HEK293 (cell line): ENCODE measurements around the gene SLC7A11.

Source experiments
- CTCF ChIA-PET: fragments of 350-600 bp; formaldehyde crosslinking; extraction: SDS; loops from one replicate; lab custom pipeline; 2021; ENCODE audit warnings: antibody characterized with exemption; lab: Yijun Ruan, JAX
- POLR2A ChIA-PET: fragments of 300-600 bp; formaldehyde crosslinking; extraction: SDS; loops from one replicate; lab custom pipeline; 2020; ENCODE audit warnings: antibody characterized with exemption, inconsistent platforms; lab: Yijun Ruan, JAX
- H3K27ac ChIP-seq: fragments of 200-500 bp; sonication (Bioruptor generic); 2 replicates; pipeline ENCODE4 v1.5.1; 2014; ENCODE audit warnings: low read depth, low read length, control low read depth, inconsistent platforms; ENCODE audit errors: extremely low read depth
- H3K36me3 ChIP-seq, 2 experiments: fragments of 200-500 bp in 1 of 2; sonication (Bioruptor generic) in 1 of 2; 1 replicate in 1 of 2; 2 replicates in 1 of 2; pipeline ENCODE4 v1.5.1; 2014 to 2017; ENCODE audit warnings: inconsistent platforms in 2 of 2, low read length in 2 of 2; ENCODE audit not compliant: control insufficient read depth in 2 of 2, insufficient read depth in 1 of 2
- H3K4me1 ChIP-seq: fragments of 200-500 bp; sonication (Bioruptor generic); 2 replicates; pipeline ENCODE4 v1.5.1; 2014; ENCODE audit warnings: mild to moderate bottlenecking, low read length, inconsistent platforms; ENCODE audit not compliant: control insufficient read depth, insufficient read depth
- H3K4me3 ChIP-seq: 2 replicates; pipeline ENCODE4 v1.5.1; 2011; ENCODE audit warnings: low read depth, mild to moderate bottlenecking, control low read depth, low read length, moderate library complexity
- H3K9me3 ChIP-seq: fragments of 200-500 bp; sonication (Bioruptor generic); 2 replicates; pipeline ENCODE4 v1.5.1; 2014; ENCODE audit warnings: low read depth, low read length, inconsistent platforms; ENCODE audit not compliant: control insufficient read depth, insufficient read depth
- INSM2 ChIP-seq: fragments of 450-650 bp; formaldehyde crosslinking; IDR thresholded peaks from 2 replicates; pipeline ENCODE4 v1.5.1; 2016; ENCODE audit warnings: missing biosample characterization, missing genetic modification characterization
- MYNN ChIP-seq: fragments of 450-650 bp; formaldehyde crosslinking; IDR thresholded peaks from 2 replicates; pipeline ENCODE4 v1.5.1; 2016; ENCODE audit warnings: missing biosample characterization, missing genetic modification characterization, borderline replicate concordance
- PATZ1 ChIP-seq: fragments of 450-650 bp; formaldehyde crosslinking; IDR thresholded peaks from 2 replicates; pipeline ENCODE4 v1.5.1; 2016; ENCODE audit warnings: missing biosample characterization, missing genetic modification characterization
- SETDB1 ChIP-seq: IDR thresholded peaks from one replicate; pipeline ENCODE4 v1.6.1; 2017; ENCODE audit warnings: mild to moderate bottlenecking, low read length, moderate library complexity, mixed read lengths; ENCODE audit not compliant: insufficient read length
- ZBTB26 ChIP-seq: fragments of 450-650 bp; formaldehyde crosslinking; optimal IDR thresholded peaks from 2 replicates; pipeline ENCODE3; 2016; ENCODE audit warnings: missing biosample characterization, mild to moderate bottlenecking, missing genetic modification characterization
- ZNF16 ChIP-seq: fragments of 450-650 bp; formaldehyde crosslinking; IDR thresholded peaks from 2 replicates; pipeline ENCODE4 v1.5.1; 2016; ENCODE audit warnings: low read depth, missing biosample characterization, missing genetic modification characterization
- ZNF169 ChIP-seq: fragments of 450-650 bp; formaldehyde crosslinking; IDR thresholded peaks from 2 replicates; pipeline ENCODE4 v1.5.1; 2016; ENCODE audit warnings: missing biosample characterization, missing genetic modification characterization
- ZNF184 ChIP-seq: fragments of 450-650 bp; IDR thresholded peaks from 2 replicates; pipeline ENCODE4 v1.5.1; 2018; ENCODE audit warnings: missing biosample characterization, mild to moderate bottlenecking, missing genetic modification characterization
- ZNF239 ChIP-seq: fragments of 450-650 bp; formaldehyde crosslinking; IDR thresholded peaks from 2 replicates; pipeline ENCODE4 v1.5.1; 2016; ENCODE audit warnings: missing biosample characterization, missing genetic modification characterization
- ZNF26 ChIP-seq: fragments of 450-650 bp; formaldehyde crosslinking; IDR thresholded peaks from 2 replicates; pipeline ENCODE4 v1.5.1; 2016; ENCODE audit warnings: missing biosample characterization, missing genetic modification characterization
- ZNF324 ChIP-seq: fragments of 450-650 bp; formaldehyde crosslinking; IDR thresholded peaks from 2 replicates; pipeline ENCODE4 v1.5.1; 2016; ENCODE audit warnings: missing biosample characterization, missing genetic modification characterization
- ZNF362 ChIP-seq: fragments of 450-650 bp; formaldehyde crosslinking; IDR thresholded peaks from 2 replicates; pipeline ENCODE4 v1.5.1; 2016; ENCODE audit warnings: missing biosample characterization, missing genetic modification characterization
- ZNF366 ChIP-seq: fragments of 450-650 bp; formaldehyde crosslinking; conservative IDR thresholded peaks from 2 replicates; pipeline ENCODE4 v1.5.1; 2016; ENCODE audit warnings: missing biosample characterization, missing genetic modification characterization
- ZNF423 ChIP-seq: fragments of 450-650 bp; formaldehyde crosslinking; IDR thresholded peaks from 2 replicates; pipeline ENCODE4 v1.5.1; 2016; ENCODE audit warnings: missing biosample characterization, missing genetic modification characterization
- ZNF433 ChIP-seq: fragments of 450-650 bp; formaldehyde crosslinking; IDR thresholded peaks from 2 replicates; pipeline ENCODE4 v1.5.1; 2016; ENCODE audit warnings: missing biosample characterization, missing genetic modification characterization, low read depth
- ZNF530 ChIP-seq: fragments of 450-650 bp; formaldehyde crosslinking; IDR thresholded peaks from 2 replicates; pipeline ENCODE4 v1.5.1; 2016; ENCODE audit warnings: low read depth, missing biosample characterization, missing genetic modification characterization
- ZNF558 ChIP-seq: fragments of 450-650 bp; formaldehyde crosslinking; IDR thresholded peaks from 2 replicates; pipeline ENCODE4 v1.5.1; 2016; ENCODE audit warnings: missing biosample characterization, missing genetic modification characterization
- ZNF600 ChIP-seq: fragments of 450-650 bp; formaldehyde crosslinking; IDR thresholded peaks from 2 replicates; pipeline ENCODE4 v1.5.1; 2016; ENCODE audit warnings: missing biosample characterization, missing genetic modification characterization
- ZNF624 ChIP-seq: fragments of 450-650 bp; formaldehyde crosslinking; IDR thresholded peaks from 2 replicates; pipeline ENCODE4 v1.5.1; 2017; ENCODE audit warnings: missing biosample characterization, missing genetic modification characterization
- ZNF768 ChIP-seq: fragments of 450-650 bp; formaldehyde crosslinking; IDR thresholded peaks from 2 replicates; pipeline ENCODE4 v1.5.1; 2018; ENCODE audit warnings: missing biosample characterization, mild to moderate bottlenecking, missing genetic modification characterization
- ZNF776 ChIP-seq: fragments of 450-650 bp; formaldehyde crosslinking; IDR thresholded peaks from 2 replicates; pipeline ENCODE4 v1.5.0; 2017; ENCODE audit warnings: missing biosample characterization, missing genetic modification characterization, borderline replicate concordance
- ZNF792 ChIP-seq: fragments of 450-650 bp; formaldehyde crosslinking; IDR thresholded peaks from 2 replicates; pipeline ENCODE4 v1.5.1; 2016; ENCODE audit warnings: missing biosample characterization, missing genetic modification characterization

Gene SLC7A11

GRCh38 chr4:138233313-138234034 lies 8.7 kb downstream of the SLC7A11 start:
- POLR2A ChIA-PET = interaction anchor here (0.9 kb wide), 1 partner anchor 9 kb away, joined by 3 read pairs; the partner anchor contains the start of gene SLC7A11
- no peaks in the 10 kb centered on the region for H3K4me1 ChIP-seq
- no peak overlapping the region for H3K4me3 ChIP-seq
- no peak overlapping the region for H3K27ac ChIP-seq
- CTCF ChIA-PET = no interaction called here
- H3K9me3 ChIP-seq = no peaks in the 10 kb centered on the region
- TF ChIP-seq ZNF792 (tag by site-specific recombination) (no peak), ZNF16 (tag by site-specific recombination) (no peak), ZNF324 (tag by site-specific recombination) (no peak), ZNF776 (tag by site-specific recombination) (no peak), ZNF169 (no peak), INSM2 (tag by site-specific recombination) (no peak), ZBTB26 (no peak), ZNF600 (no peak), ZNF26 (tag by site-specific recombination) (no peak), ZNF558 (tag by site-specific recombination) (no peak), ZNF433 (tag by site-specific recombination) (no peak), MYNN (tag by site-specific recombination) (no peak), PATZ1 (tag by site-specific recombination) (no peak), ZNF239 (tag by site-specific recombination) (no peak), ZNF768 (no peak), ZNF530 (tag by site-specific recombination) (no peak), ZNF624 (tag by site-specific recombination) (no peak), ZNF184 (tag by site-specific recombination) (no peak)
- TF ChIP-seq, all 188 proteins: peak for 0
- peaks cover 0 to 4% of the 10 kb centered on the region in 2 experiments; a peak in 1 of 3 replicates for H3K36me3 ChIP-seq

GRCh38 chr4:138232364-138232763 lies 9.8 kb downstream of the SLC7A11 start:
- ChIA-PET CTCF (no interaction called here), POLR2A (no interaction called here)
- Histone ChIP-seq H3K4me3 (no peak overlapping the region), H3K9me3 (no peaks in the 10 kb centered on the region), H3K36me3 (peaks cover 0 to 4% of the 10 kb centered on the region in 2 experiments; a peak in 1 of 3 replicates), H3K4me1 (no peaks in the 10 kb centered on the region), H3K27ac (no peak overlapping the region)
- TF ChIP-seq ZNF423 = no peak
- TF ChIP-seq SETDB1 = no peak
- TF ChIP-seq ZNF366 (tag by site-specific recombination) = no peak
- TF ChIP-seq ZNF362 = no peak
- TF ChIP-seq ZNF776 (tag by site-specific recombination) = no peak
